ENCODE results near the gene CWC27. TPM values are rescaled to one million over a fixed set of nuclear protein-coding genes. Genes with fewer than 3 reads are reported as not detected.
"Not testable (repeated sequence)": the region's sequence is repeated elsewhere in the genome, so short reads cannot be mapped to it uniquely, and the experiment has no call there.

Gene CWC27
- total and polyA plus RNA-seq, 3 donors from 2014 or later, result 12.4 to 22.9 (median 17.5) TPM

DNA sequence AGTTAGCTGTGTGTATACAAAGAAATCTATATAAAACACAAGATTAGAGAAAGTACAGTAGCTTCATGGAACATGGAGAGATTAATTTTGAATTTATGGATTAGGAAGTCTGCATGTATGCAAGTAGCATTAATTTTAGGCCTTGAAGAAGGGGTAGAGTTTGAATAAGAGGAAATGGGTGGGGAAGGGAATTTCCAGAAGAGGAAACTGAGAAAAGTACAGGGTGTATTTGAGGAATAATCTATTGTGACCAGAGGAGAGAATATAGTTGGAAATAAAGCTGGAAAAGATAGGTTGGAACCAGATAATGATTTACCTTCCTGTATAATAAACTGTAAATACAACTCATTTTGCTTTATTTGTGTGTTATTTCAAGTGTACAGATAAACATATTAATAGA is 53.6 kb downstream of the CWC27 start:
- Histone ChIP-seq H3K27me3 (no peaks in the 10 kb centered on the region), H3K36me3 (ENCODE audit: low read depth, missing control alignments) (no peaks in the 10 kb centered on the region), H3K4me1 (no peaks in the 10 kb centered on the region), H3K4me3 (no peak overlapping the region), H3K9me3 (no peaks in the 10 kb centered on the region), H3K27ac (no peak overlapping the region)
- intact Hi-C loops (cut with DNase I; ENCODE audit: low total_unique reads), result no loop called here
- no peak for DNase-seq
- no peak for TF ChIP-seq POLR2A (IDR thresholded peaks at IDR 0.05)
- TF ChIP-seq, protein P1, sequence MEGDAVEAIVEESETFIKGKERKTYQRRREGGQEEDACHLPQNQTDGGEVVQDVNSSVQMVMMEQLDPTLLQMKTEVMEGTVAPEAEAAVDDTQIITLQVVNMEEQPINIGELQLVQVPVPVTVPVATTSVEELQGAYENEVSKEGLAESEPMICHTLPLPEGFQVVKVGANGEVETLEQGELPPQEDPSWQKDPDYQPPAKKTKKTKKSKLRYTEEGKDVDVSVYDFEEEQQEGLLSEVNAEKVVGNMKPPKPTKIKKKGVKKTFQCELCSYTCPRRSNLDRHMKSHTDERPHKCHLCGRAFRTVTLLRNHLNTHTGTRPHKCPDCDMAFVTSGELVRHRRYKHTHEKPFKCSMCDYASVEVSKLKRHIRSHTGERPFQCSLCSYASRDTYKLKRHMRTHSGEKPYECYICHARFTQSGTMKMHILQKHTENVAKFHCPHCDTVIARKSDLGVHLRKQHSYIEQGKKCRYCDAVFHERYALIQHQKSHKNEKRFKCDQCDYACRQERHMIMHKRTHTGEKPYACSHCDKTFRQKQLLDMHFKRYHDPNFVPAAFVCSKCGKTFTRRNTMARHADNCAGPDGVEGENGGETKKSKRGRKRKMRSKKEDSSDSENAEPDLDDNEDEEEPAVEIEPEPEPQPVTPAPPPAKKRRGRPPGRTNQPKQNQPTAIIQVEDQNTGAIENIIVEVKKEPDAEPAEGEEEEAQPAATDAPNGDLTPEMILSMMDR (IDR thresholded peaks at IDR 0.05), result no peak

- intact Hi-C loops (cut with DNase I; ENCODE audit: low total_unique reads), result no loop called here
- H3K9me3 ChIP-seq, result no peaks in the 10 kb centered on the region
- no peaks in the 10 kb centered on the region for H3K27me3 ChIP-seq
- no peak overlapping the region for H3K27ac ChIP-seq
- no peak for DNase-seq
- no peak overlapping the region for H3K4me3 ChIP-seq
- 45 to 49% methylated on average over 1 of the region's 1 CpG for WGBS, 2 donors
- no peaks in the 10 kb centered on the region for H3K36me3 ChIP-seq (ENCODE audit: low read depth, missing control alignments)
- no peaks in the 10 kb centered on the region for H3K4me1 ChIP-seq
- TF ChIP-seq POLR2A (IDR thresholded peaks at IDR 0.05), result no peak
- TF ChIP-seq, protein P1 (IDR thresholded peaks at IDR 0.05), result no peak
Observed at GRCh38 chr5:64826541-64826940, 57.8 kb downstream of the CWC27 start.

DNA sequence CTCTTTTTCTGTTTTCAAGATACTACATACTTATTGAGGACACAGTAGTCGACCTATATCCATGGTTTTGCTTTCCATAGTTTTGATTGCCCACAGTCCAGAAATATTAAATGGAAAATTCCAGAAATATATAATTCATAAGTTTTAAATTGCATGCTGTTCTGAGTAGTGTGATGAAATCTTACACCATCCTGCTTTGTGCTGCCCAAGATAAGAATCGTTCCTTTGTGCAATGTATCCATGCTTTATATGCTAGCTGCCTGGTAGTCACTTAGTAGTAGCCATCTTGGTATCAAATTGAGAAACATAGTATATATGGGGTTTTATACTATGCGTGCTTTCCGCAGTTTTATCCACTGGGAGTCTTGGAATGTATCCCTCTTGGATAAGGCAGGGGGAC is 59.0 kb downstream of the CWC27 start:
- WGBS, 2 donors, result 63 to 74% methylated on average over 4 of the region's 4 CpGs
- TF ChIP-seq POLR2A (IDR thresholded peaks at IDR 0.05), result no peak
- TF ChIP-seq, protein P1 (IDR thresholded peaks at IDR 0.05), result no peak
- DNase-seq, result no peak
- intact Hi-C loops (cut with DNase I; ENCODE audit: low total_unique reads), result no loop called here
- H3K36me3 ChIP-seq (ENCODE audit: low read depth, missing control alignments), result no peaks in the 10 kb centered on the region
- no peaks in the 10 kb centered on the region for H3K4me1 ChIP-seq
- H3K27me3 ChIP-seq, result no peaks in the 10 kb centered on the region
- H3K9me3 ChIP-seq, result no peaks in the 10 kb centered on the region
- H3K4me3 ChIP-seq, result no peak overlapping the region
- no peak overlapping the region for H3K27ac ChIP-seq

GRCh38 chr5:64830650-64831049 is 61.9 kb downstream of the CWC27 start:
- H3K27ac ChIP-seq; H3K4me1 ChIP-seq; DNase-seq; intact Hi-C loops (cut with DNase I; ENCODE audit: low total_unique reads); H3K27me3 ChIP-seq; H3K9me3 ChIP-seq; H3K4me3 ChIP-seq; H3K36me3 ChIP-seq (ENCODE audit: low read depth, missing control alignments): not testable (repeated sequence)

DNA sequence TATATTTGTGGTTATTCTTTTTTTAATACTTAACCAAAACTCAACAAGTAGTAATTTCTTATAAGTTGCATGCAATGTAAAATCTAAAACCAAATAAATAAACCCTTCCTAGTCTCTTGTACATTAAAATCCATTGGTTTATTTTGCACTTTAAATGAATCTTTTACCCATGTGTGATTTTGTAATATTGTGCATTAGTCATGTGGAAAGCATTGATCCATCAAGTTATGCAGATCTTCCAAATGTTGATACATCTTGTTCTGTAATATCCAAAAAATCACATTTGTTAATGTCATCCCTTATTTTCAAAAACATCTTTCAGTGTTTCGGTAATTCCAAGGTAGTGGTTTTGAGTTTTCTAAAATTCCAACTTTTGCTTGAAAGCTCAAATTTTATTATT is 63.3 kb downstream of the CWC27 start:
- no peaks in the 10 kb centered on the region for H3K9me3 ChIP-seq
- no peak for DNase-seq
- no peaks in the 10 kb centered on the region for H3K4me1 ChIP-seq
- H3K36me3 ChIP-seq (ENCODE audit: low read depth, missing control alignments), result no peaks in the 10 kb centered on the region
- H3K4me3 ChIP-seq, result no peak overlapping the region
- no peaks in the 10 kb centered on the region for H3K27me3 ChIP-seq
- no peak overlapping the region for H3K27ac ChIP-seq
- TF ChIP-seq, protein P1 (IDR thresholded peaks at IDR 0.05), result no peak
- intact Hi-C loops (cut with DNase I; ENCODE audit: low total_unique reads), result no loop called here
- WGBS, 2 donors, result 97 to 98% methylated on average over 1 of the region's 1 CpG

Data from testis (tissue), 3 donors.